HL-60 (cell line): ENCODE measurements around the gene CLPX.

Experiments used
- DNase-seq, 2 experiments: peaks; one replicate each; pipeline ENCODE4 v3.0.0-alpha.2; 2010 to 2020; ENCODE audit warnings: low read depth in 1 of 2, low spot score in 1 of 2
- H3K27ac ChIP-seq: fragments of 250-450 bp; sonication (Bioruptor Pico); replicated peaks from 2 replicates; pipeline ENCODE4 v1.5.1; 2020; ENCODE audit warnings: mild to moderate bottlenecking, moderate library complexity
- H3K27me3 ChIP-seq: fragments of 250-450 bp; sonication (Bioruptor Pico); 2 replicates; pipeline ENCODE4 v1.5.1; 2021; ENCODE audit warnings: mild to moderate bottlenecking, moderate library complexity; ENCODE audit not compliant: insufficient read depth, poor library complexity, severe bottlenecking
- H3K4me3 ChIP-seq: replicated peaks from 2 replicates; pipeline ENCODE4 v1.5.1; 2011; ENCODE audit warnings: mild to moderate bottlenecking, control low read depth, low read length; ENCODE audit not compliant: insufficient read depth
- CTCF ChIP-seq: IDR thresholded peaks from one replicate; pipeline ENCODE4 v1.5.1; 2011; ENCODE audit warnings: low read length, control low read depth, inconsistent platforms; ENCODE audit not compliant: insufficient read depth
- GABPA ChIP-seq: IDR thresholded peaks from 2 replicates; pipeline ENCODE4 v1.6.1; 2012; ENCODE audit warnings: low read depth
- POLR2AphosphoS5 ChIP-seq: IDR thresholded peaks from 2 replicates; pipeline ENCODE4 v1.6.1; 2012; ENCODE audit warnings: low read depth
- SPI1 ChIP-seq: IDR thresholded peaks from 2 replicates; pipeline ENCODE4 v1.6.1; 2012; ENCODE audit warnings: low read depth, mild to moderate bottlenecking, borderline replicate concordance
- TF ChIP-seq, protein P1 (sequence below): IDR thresholded peaks from 2 replicates; pipeline ENCODE4 v1.6.1; 2012; ENCODE audit warnings: low read depth; ENCODE audit not compliant: insufficient replicate concordance

Gene CLPX

GRCh38 chr15:65215496-65215895 is 30.4 kb upstream of the CLPX start:
- no peak overlapping the region for H3K27ac ChIP-seq
- no peaks in the 10 kb centered on the region for H3K27me3 ChIP-seq
- no peak overlapping the region for H3K4me3 ChIP-seq
- no peak for DNase-seq
- TF ChIP-seq POLR2AphosphoS5 (no peak), SPI1 (no peak), GABPA (no peak), CTCF (no peak)
- TF ChIP-seq, protein P1, sequence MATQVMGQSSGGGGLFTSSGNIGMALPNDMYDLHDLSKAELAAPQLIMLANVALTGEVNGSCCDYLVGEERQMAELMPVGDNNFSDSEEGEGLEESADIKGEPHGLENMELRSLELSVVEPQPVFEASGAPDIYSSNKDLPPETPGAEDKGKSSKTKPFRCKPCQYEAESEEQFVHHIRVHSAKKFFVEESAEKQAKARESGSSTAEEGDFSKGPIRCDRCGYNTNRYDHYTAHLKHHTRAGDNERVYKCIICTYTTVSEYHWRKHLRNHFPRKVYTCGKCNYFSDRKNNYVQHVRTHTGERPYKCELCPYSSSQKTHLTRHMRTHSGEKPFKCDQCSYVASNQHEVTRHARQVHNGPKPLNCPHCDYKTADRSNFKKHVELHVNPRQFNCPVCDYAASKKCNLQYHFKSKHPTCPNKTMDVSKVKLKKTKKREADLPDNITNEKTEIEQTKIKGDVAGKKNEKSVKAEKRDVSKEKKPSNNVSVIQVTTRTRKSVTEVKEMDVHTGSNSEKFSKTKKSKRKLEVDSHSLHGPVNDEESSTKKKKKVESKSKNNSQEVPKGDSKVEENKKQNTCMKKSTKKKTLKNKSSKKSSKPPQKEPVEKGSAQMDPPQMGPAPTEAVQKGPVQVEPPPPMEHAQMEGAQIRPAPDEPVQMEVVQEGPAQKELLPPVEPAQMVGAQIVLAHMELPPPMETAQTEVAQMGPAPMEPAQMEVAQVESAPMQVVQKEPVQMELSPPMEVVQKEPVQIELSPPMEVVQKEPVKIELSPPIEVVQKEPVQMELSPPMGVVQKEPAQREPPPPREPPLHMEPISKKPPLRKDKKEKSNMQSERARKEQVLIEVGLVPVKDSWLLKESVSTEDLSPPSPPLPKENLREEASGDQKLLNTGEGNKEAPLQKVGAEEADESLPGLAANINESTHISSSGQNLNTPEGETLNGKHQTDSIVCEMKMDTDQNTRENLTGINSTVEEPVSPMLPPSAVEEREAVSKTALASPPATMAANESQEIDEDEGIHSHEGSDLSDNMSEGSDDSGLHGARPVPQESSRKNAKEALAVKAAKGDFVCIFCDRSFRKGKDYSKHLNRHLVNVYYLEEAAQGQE, result no peak

- Histone ChIP-seq H3K27ac (no peak overlapping the region), H3K27me3 (no peaks in the 10 kb centered on the region), H3K4me3 (no peak overlapping the region)
- TF ChIP-seq GABPA (no peak), SPI1 (no peak), CTCF (no peak), POLR2AphosphoS5 (no peak)
- TF ChIP-seq, protein P1, result no peak
- DNase-seq, result no peak
Measured at GRCh38 chr15:65214010-65214409, 28.9 kb upstream of the CLPX start.

GRCh38 chr15:65213241-65213640 is 28.1 kb upstream of the CLPX start:
- DNase-seq, result no peak
- TF ChIP-seq, protein P1, result no peak
- TF ChIP-seq POLR2AphosphoS5 (no peak), SPI1 (no peak), CTCF (no peak)
- Histone ChIP-seq H3K27me3 (no peaks in the 10 kb centered on the region), H3K27ac (no peak overlapping the region), H3K4me3 (no peak overlapping the region)
